Right lobe of liver (tissue), 6 donors: ENCODE results near the gene RAET1G. TPM values are rescaled to one million over a fixed set of nuclear protein-coding genes. Genes with fewer than 3 reads are reported as not detected.
"Not testable (repeated sequence)": the region's sequence is repeated elsewhere in the genome, so short reads cannot be mapped to it uniquely, and the experiment has no call there.

ENCODE experiments used
- ATAC-seq, 4 donors: fragments of 200-7000 bp; cut with Tn5 transposase; one replicate each; pipeline ENCODE4 v1.9.1; 2020; ENCODE audit warnings: mild to moderate bottlenecking in 4 of 4, moderate library complexity in 4 of 4
- DNase-seq, 3 donors: peaks; one replicate each; pipeline ENCODE4 v3.0.0-alpha.2; 2020
- H3K27ac ChIP-seq, 3 donors: fragments of 200-600 bp; one replicate each; pipeline ENCODE4 v1.8.0; 2022
- H3K27me3 ChIP-seq, 2 donors: fragments of 200-600 bp; one replicate each; pipeline ENCODE4 v1.8.0; 2022
- H3K36me3 ChIP-seq, 4 donors: fragments of 200-600 bp; sonication (generic) in 1 of 4; one replicate each; pipeline versions ENCODE4 v1.5.1 to v1.8.0; 2017 to 2022; ENCODE audit warnings: control low read depth in 1 of 4
- H3K4me1 ChIP-seq, 4 donors: fragments of 200-600 bp; sonication (generic) in 1 of 4; one replicate each; pipeline versions ENCODE4 v1.5.1 to v1.8.0; 2017 to 2022; ENCODE audit warnings: control low read depth in 1 of 4
- H3K4me3 ChIP-seq, 3 donors: fragments of 200-600 bp; one replicate each; pipeline ENCODE4 v1.8.0; 2022
- H3K9me3 ChIP-seq, 4 donors: fragments of 200-600 bp; sonication (generic) in 1 of 4; one replicate each; pipeline versions ENCODE4 v1.5.1 to v1.8.0; 2017 to 2022; ENCODE audit warnings: control low read depth in 1 of 4
- POLR2A ChIP-seq: fragments of 450-650 bp; IDR thresholded peaks from one replicate; pipeline ENCODE4 v1.6.1; 2017; ENCODE audit warnings: antibody characterized with exemption, mild to moderate bottlenecking
- WGBS: methylation state at CpG from one replicate; pipeline ENCODE4 v1.1.6; 2018; ENCODE audit warnings: low coverage, low lambda C conversion rate; ENCODE audit not compliant: insufficient coverage; ENCODE audit errors: missing lambda C conversion rate; 5-methylcytosine and 5-hydroxymethylcytosine counted together
- intact Hi-C, 2 donors: fragments of 100-400 bp; cut with DNase I; formaldehyde crosslinking; loops; one replicate each; pipeline versions ENCODE4 v1.11.2 to v1.14.1; 2022
- total RNA-seq, 6 experiments: library from RNA; depleted of rRNA in 2 of 6; stranded (reverse); fragments of >200 nt in 2 of 6; fragmentation: NEBNext Ultra II Directional in 3 of 6; extraction: Animal tissue kit (Norgen Biotek cat#: 25700) in 3 of 6; gene quantifications; one replicate each; pipeline versions ENCODE4 v1.1.0 to v1.2.4, GENCODE V29; 2016 to 2023
- TF ChIP-seq, protein P1 (sequence below), 4 donors: fragments of 200-600 bp in 3 of 4; fragments of 450-650 bp in 1 of 4; IDR thresholded peaks; one replicate each; pipeline versions ENCODE4 v1.5.1 to v1.8.0; 2016 to 2022; ENCODE audit warnings: antibody characterized with exemption in 4 of 4, mild to moderate bottlenecking in 2 of 4
- donor health status: DM: no; HTN: yes; CAD: no.
- donor health status: DM: no; HTN: no; CAD: no.
- donor health status: DM: no; HTN: no; CAD: no.
- donor health status: DM: no; HTN: yes; CAD: no.
- donor health status: DM: no; HTN: yes; CAD: no.

The RAET1G gene
- total RNA-seq, 6 experiments from 2014 or later: not detected

DNA sequence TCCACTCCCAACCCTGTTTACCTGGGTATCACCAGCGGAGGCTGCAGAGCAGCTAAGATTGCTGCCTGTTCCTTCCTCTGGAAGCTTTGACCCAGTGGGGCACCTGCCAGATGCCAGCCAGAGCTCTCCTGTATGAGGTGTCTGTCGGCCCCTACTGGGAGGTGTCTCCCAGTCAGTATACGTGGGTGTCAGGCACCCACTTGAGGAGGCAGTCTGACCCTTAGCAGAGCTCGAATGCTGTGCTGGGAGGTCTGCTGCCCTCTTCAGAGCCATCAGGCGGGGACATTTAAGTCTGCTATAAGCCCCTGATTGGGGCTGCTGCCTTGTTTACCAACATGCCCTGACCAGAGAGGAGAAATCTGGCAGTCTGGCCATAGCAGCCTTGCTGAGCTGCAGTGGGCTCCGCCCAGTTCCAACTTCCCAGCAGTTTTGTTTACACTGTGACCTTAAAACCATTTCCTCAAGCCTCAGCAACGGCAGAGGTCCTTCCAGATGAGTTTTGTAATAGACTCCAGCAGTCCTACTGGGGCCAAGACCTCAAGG is 27.8 kb downstream of the RAET1G start:
- Histone ChIP-seq H3K4me3 (no peak overlapping the region), H3K4me1 (peaks cover 0 to 9% (median 0%) of the 10 kb centered on the region in 4 donors), H3K27me3 (no peaks in the 10 kb centered on the region), H3K27ac (peak overlapping the region in 2 of 3 donors; percentile 34 to 56), H3K36me3 (no peaks in the 10 kb centered on the region), H3K9me3 (no peaks in the 10 kb centered on the region)
- WGBS: 50% methylated on average over 4 of the region's 7 CpGs
- TF ChIP-seq, protein P1, sequence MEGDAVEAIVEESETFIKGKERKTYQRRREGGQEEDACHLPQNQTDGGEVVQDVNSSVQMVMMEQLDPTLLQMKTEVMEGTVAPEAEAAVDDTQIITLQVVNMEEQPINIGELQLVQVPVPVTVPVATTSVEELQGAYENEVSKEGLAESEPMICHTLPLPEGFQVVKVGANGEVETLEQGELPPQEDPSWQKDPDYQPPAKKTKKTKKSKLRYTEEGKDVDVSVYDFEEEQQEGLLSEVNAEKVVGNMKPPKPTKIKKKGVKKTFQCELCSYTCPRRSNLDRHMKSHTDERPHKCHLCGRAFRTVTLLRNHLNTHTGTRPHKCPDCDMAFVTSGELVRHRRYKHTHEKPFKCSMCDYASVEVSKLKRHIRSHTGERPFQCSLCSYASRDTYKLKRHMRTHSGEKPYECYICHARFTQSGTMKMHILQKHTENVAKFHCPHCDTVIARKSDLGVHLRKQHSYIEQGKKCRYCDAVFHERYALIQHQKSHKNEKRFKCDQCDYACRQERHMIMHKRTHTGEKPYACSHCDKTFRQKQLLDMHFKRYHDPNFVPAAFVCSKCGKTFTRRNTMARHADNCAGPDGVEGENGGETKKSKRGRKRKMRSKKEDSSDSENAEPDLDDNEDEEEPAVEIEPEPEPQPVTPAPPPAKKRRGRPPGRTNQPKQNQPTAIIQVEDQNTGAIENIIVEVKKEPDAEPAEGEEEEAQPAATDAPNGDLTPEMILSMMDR (IDR thresholded peaks at IDR 0.05): no peak
- no peak for TF ChIP-seq POLR2A
- DNase-seq: peak in 1 of 3 donors; percentile 57
- peak; percentile 45 to 71 (median 58) for ATAC-seq
- intact Hi-C loops: no loop called here

DNA sequence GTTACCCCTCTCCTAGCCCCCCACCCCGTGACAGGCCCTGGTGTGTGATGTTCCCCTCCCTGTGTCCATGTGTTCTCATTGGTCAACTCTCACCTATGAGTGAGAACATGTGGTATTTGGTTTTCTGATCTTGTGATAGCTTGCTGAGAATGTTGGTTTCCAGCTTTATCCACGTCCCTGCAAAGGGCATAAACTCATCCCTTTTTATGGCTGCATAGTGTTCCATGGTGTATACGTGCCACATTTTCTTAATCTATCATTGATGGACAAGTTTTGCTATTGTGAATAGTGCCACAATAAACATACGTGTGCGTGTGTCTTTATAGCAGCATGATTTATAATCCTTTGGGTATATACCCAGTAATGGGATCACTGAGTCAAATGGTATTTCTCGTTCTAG is 31.1 kb downstream of the RAET1G start:
- H3K36me3 ChIP-seq, DNase-seq, H3K27ac ChIP-seq, intact Hi-C loops, H3K27me3 ChIP-seq, H3K9me3 ChIP-seq, ATAC-seq, H3K4me3 ChIP-seq, H3K4me1 ChIP-seq: not testable (repeated sequence)
- 62% methylated on average over 6 of the region's 6 CpGs for WGBS

DNA sequence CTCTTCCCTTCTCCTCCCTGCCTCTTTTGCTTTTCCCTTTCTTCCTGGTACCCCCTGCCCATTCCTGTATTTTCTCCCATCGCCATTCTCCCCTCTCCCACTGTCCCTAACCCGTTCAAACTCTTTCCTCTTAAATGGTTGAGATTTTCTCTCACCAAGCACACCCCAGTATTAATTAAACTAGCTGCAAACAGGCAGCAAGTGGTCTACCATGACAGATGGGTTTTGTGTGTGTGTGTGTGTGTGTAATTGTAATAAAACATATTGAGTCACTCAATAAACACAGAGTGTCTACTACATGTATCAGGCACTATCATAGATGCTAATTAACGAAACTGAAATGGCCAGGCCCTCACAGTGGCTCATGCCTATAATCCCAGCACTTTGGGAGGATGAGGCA is 31.7 kb downstream of the RAET1G start:
- no peak for DNase-seq
- Histone ChIP-seq H3K4me3 (no peak overlapping the region), H3K9me3 (no peaks in the 10 kb centered on the region), H3K27ac (no peak overlapping the region), H3K27me3 (no peaks in the 10 kb centered on the region), H3K36me3 (no peaks in the 10 kb centered on the region), H3K4me1 (no peaks in the 10 kb centered on the region)
- WGBS: 94% methylated on average over 3 of the region's 3 CpGs
- intact Hi-C loops: no loop called here
- TF ChIP-seq, protein P1 (IDR thresholded peaks at IDR 0.05): no peak
- no peak for TF ChIP-seq POLR2A
- ATAC-seq: no peak

DNA sequence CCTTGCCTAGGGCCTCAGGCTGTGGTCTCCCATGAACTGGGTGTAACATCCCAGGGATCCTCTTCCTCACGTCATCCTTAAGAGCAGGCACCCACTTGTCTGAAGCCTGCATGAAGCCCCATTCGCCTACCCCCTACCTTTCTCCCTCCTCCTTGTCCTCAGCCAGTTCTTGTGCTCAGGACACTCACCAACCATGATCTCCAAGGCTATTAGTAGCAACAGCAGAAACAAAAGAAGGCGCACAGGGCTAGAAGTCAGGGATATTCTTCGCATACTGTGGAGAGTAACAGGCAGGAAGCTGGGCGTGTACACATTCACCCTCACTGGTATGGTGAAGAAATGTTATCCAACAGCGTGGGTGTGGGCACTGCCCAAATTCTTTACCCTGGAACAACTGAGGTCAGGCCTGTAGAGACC is 32.3 kb downstream of the RAET1G start:
- Histone ChIP-seq H3K27ac (no peak overlapping the region), H3K36me3 (no peaks in the 10 kb centered on the region), H3K27me3 (no peaks in the 10 kb centered on the region), H3K4me1 (no peaks in the 10 kb centered on the region), H3K4me3 (no peak overlapping the region), H3K9me3 (no peaks in the 10 kb centered on the region)
- ATAC-seq: no peak
- DNase-seq: no peak
- intact Hi-C loops: no loop called here
- TF ChIP-seq POLR2A: no peak
- TF ChIP-seq, protein P1 (IDR thresholded peaks at IDR 0.05): no peak
- 62% methylated on average over 5 of the region's 6 CpGs for WGBS

DNA sequence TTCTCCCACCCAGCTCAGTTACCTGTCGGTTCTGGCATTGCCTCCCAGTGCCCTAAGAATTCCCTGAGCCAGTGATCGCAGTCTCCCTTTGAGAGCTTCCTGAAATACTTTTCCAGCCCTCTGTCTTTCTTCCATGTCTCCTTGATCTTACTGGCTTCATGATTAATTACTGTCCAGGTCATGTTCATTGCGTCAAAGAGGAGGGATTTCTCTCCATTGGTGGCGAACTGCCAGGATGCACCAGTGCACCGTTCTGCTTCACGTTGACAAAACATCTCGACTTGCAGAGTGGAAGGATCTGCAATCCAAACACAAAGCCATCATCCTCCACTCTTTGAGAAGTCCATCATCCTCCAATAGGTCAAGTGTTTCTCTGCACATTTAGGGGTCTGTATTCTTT is 33.6 kb downstream of the RAET1G start:
- no peaks in the 10 kb centered on the region for H3K36me3 ChIP-seq
- H3K9me3 ChIP-seq: no peaks in the 10 kb centered on the region
- no peak overlapping the region for H3K27ac ChIP-seq
- no peaks in the 10 kb centered on the region for H3K4me1 ChIP-seq
- intact Hi-C loops: no loop called here
- 66% methylated on average over 5 of the region's 7 CpGs for WGBS
- TF ChIP-seq POLR2A: no peak
- TF ChIP-seq, protein P1 (IDR thresholded peaks at IDR 0.05): no peak
- ATAC-seq (no peak), DNase-seq (no peak)
- H3K27me3 ChIP-seq: no peaks in the 10 kb centered on the region
- H3K4me3 ChIP-seq: no peak overlapping the region
